K562 (cell line): Measurements from ENCODE around the gene ZNF747. TPM values are rescaled to one million over a fixed set of nuclear protein-coding genes. Genes with fewer than 3 reads are reported as not detected.

ENCODE experiments used
- C11orf30 ChIP-seq: fragments of 450-650 bp; IDR thresholded peaks from 2 replicates; pipeline ENCODE4 v1.6.1; 2016; ENCODE audit warnings: low read depth, mild to moderate bottlenecking
- DNMT1 ChIP-seq: fragments of 450-650 bp; IDR thresholded peaks from 2 replicates; pipeline ENCODE4 v1.6.1; 2016; ENCODE audit warnings: antibody characterized with exemption, mild to moderate bottlenecking
- GABPA ChIP-seq: fragments of 200-800 bp; sonication (Bioruptor generic); conservative IDR thresholded peaks from 2 replicates; pipeline ENCODE4 v1.6.1; 2016; ENCODE audit warnings: low read depth, missing genetic modification characterization, missing compliant biosample characterization
- KAT2B ChIP-seq: IDR thresholded peaks from one replicate; pipeline ENCODE4 v1.6.1; 2012; ENCODE audit warnings: low read depth, mild to moderate bottlenecking, control low read depth, inconsistent platforms, low read length, moderate library complexity
- KDM1A ChIP-seq, 2 experiments: fragments of 450-650 bp; IDR thresholded peaks; 2 replicates each; pipeline ENCODE4 v1.6.1; 2016; ENCODE audit warnings: mild to moderate bottlenecking in 2 of 2
- MGA ChIP-seq: fragments of 450-650 bp; IDR thresholded peaks from 2 replicates; pipeline ENCODE4 v1.6.1; 2016; ENCODE audit warnings: mild to moderate bottlenecking, moderate library complexity
- NFRKB ChIP-seq: fragments of 450-650 bp; IDR thresholded peaks from 2 replicates; pipeline ENCODE4 v1.6.1; 2016; ENCODE audit warnings: low read depth
- SRSF9 ChIP-seq: fragments of 200-400 bp; formaldehyde crosslinking; IDR thresholded peaks from 2 replicates; pipeline ENCODE4 v1.6.1; 2017; ENCODE audit warnings: low read depth, low read length, borderline replicate concordance
- TFAP4 ChIP-seq: sonication (generic); formaldehyde crosslinking; IDR thresholded peaks from 2 replicates; pipeline ENCODE4 v1.8.0; 2022; ENCODE audit warnings: missing genetic modification reagents, mild to moderate bottlenecking, moderate library complexity, borderline replicate concordance
- ZNF778 ChIP-seq: fragments of 450-650 bp; formaldehyde crosslinking; IDR thresholded peaks from 2 replicates; pipeline ENCODE4 v1.4.0; 2020; ENCODE audit warnings: mild to moderate bottlenecking, moderate library complexity
- polyA plus RNA-seq, 8 experiments: library from polyadenylated mRNA; depleted of rRNA in 4 of 8; stranded (reverse) in 5 of 8; unstranded in 3 of 8; fragments of >200 nt; fragmentation: Nextera tagmentation in 2 of 8; fragmentation: Illumina TruSeq in 1 of 8; extraction: Ambion mirVana in 2 of 8; extraction: Trizol in 1 of 8; gene quantifications; 2 replicates each; pipeline versions ENCODE4 v1.2.1 to v1.2.3, GENCODE V29; 2011 to 2014; ENCODE audit warnings: inconsistent platforms in 1 of 8, missing spikeins in 1 of 8
- total RNA-seq, 7 experiments: library from RNA; depleted of rRNA in 6 of 7; stranded (reverse); fragments of >200 nt in 6 of 7; fragmentation: Illumina TruSeq in 2 of 7; extraction: Trizol in 2 of 7; gene quantifications; 2 replicates each; pipeline versions ENCODE4 v1.2.1 to v1.2.3, GENCODE V29; 2011 to 2021; ENCODE audit warnings: low replicate concordance in 1 of 7
- TF ChIP-seq, protein P1 (sequence below), 3 experiments: fragments of 200-800 bp in 1 of 3; fragments of 250-450 bp in 1 of 3; fragments of 450-650 bp in 1 of 3; sonication (Bioruptor Pico) in 1 of 3; sonication (Bioruptor generic) in 1 of 3; formaldehyde crosslinking in 1 of 3; IDR thresholded peaks; 2 replicates each; pipeline versions ENCODE4 v1.6.1 to v1.8.0; 2016 to 2022; ENCODE audit warnings: mild to moderate bottlenecking in 2 of 3, missing genetic modification characterization in 2 of 3, missing compliant biosample characterization in 1 of 3, moderate library complexity in 1 of 3

ZNF747 gene
- total and polyA plus RNA-seq, 9 of the 15 experiments (the other 6 are each of a cell fraction or from before 2014, with no cell fraction given) = 0.14 to 3.3 (median 1.5) TPM

GRCh38 chr16:30541502-30542329 lies 7.1 kb upstream of the ZNF747 start (continued):
- TF ChIP-seq, protein P1, sequence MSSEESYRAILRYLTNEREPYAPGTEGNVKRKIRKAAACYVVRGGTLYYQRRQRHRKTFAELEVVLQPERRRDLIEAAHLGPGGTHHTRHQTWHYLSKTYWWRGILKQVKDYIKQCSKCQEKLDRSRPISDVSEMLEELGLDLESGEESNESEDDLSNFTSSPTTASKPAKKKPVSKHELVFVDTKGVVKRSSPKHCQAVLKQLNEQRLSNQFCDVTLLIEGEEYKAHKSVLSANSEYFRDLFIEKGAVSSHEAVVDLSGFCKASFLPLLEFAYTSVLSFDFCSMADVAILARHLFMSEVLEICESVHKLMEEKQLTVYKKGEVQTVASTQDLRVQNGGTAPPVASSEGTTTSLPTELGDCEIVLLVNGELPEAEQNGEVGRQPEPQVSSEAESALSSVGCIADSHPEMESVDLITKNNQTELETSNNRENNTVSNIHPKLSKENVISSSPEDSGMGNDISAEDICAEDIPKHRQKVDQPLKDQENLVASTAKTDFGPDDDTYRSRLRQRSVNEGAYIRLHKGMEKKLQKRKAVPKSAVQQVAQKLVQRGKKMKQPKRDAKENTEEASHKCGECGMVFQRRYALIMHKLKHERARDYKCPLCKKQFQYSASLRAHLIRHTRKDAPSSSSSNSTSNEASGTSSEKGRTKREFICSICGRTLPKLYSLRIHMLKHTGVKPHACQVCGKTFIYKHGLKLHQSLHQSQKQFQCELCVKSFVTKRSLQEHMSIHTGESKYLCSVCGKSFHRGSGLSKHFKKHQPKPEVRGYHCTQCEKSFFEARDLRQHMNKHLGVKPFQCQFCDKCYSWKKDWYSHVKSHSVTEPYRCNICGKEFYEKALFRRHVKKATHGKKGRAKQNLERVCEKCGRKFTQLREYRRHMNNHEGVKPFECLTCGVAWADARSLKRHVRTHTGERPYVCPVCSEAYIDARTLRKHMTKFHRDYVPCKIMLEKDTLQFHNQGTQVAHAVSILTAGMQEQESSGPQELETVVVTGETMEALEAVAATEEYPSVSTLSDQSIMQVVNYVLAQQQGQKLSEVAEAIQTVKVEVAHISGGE (CRISPR knock-in tag; IDR thresholded peaks at IDR 0.05) = peak in 1 of 3 experiments; percentile 43; a peak in 1 of 6 replicates
- TF ChIP-seq MGA (no peak), C11orf30 (peak; percentile 74), GABPA (no peak), ZNF778 (CRISPR knock-in tag) (no peak), SRSF9 (no peak), KDM1A (IDR thresholded peaks at IDR 0.05) (peak; percentile 9 to 56; a peak in 3 of 4 replicates), NFRKB (no peak), TFAP4 (CRISPR knock-in tag) (no peak), DNMT1 (no peak), KAT2B (no peak)
